ENCODE data around the gene ACER1.

ACER1 gene

DNA sequence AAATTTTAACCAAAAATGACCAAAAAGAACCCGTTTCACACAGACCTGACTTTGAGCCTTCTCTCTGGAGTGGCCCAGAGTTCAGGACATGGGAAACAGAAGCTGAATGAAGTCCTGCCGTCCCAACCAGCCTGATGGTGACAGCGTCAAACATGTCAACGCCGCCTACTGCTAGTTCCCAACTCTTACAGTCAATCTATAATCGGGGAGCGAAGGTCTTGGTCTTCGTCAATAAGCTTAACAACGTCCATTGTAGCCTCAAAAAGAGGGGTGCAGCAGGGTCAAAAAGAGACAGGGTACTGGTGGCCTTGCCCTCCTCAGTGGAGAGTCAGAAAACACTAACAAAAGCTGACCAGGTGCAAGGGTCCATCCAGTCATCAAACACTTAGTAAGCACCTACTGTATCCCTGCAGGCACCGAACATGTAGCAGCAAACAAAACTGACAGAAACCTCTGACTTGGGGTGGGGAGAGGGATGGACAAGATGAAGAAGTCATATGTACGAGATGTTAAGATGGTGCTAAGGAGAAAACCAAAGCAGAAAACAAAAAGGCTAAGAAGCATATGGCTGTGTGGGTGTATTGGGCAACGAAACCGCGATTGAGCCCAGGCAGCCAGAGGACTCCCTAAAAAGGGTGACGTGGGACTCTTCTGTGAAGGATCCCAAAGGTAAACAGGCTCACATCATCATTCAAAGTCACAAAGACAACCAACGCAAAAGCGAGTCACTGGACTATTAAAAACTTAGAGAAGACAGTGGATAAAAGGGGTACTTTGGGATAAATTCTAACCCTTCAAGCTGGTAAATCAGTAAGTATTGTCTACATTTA lies 65.6 kb downstream of the ACER1 start:
- no peak for DNase-seq (ENCODE audit: low spot score)

DNA sequence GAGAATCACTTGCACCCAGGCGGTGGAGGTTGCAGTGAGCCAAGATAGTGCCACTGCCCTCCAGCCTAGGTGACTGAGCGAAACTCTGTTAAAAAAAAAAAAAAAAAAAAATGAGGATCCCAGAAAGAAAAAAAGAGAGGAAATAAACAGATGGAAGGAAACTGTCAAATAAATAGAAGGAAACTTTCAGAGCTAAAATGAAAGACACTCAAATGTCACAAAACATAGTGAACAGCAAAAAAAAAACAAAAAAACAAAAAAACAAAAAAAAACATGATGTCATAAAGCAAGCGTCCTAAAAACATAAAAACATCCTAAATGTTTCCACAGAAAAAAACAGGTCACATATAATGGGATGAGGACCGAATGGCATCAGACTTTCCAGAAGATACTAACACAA lies 68.6 kb downstream of the ACER1 start:
- no peak for DNase-seq (ENCODE audit: low spot score)

DNA sequence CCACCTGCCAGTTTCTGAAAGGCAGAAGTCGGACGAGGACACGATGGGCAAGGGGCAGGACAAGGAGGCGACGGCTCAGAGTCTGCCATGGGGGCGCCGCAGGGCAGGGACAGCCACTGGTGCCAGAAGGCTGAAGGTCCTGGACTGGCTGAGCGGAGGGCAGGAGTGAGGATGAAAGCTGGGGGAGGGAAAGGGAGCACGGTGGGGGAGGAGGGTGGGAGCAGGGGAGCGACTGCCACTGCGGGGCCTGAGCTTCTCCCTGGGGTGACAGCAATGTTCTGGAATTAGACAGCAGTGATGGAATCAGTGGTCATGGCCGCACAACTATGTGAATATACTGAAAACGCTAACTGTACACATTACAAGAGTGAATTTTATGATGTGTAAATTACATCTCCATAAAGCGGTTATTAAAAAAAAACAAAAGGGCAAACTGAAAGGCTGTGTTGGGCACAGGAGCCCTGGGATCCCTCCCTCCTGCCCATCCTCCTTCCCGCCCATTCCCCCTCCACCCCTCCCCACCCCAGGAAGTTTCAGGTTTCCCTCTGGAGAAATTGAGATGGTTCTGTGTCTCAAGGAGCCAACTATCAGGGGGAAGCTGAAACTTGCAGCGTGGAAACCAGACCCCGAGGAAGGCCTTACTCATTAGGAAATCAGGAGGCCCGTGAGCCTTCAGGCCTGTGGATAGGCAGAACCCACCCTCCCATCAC lies 69.5 kb downstream of the ACER1 start:
- no peak for DNase-seq (ENCODE audit: low spot score)

DNA sequence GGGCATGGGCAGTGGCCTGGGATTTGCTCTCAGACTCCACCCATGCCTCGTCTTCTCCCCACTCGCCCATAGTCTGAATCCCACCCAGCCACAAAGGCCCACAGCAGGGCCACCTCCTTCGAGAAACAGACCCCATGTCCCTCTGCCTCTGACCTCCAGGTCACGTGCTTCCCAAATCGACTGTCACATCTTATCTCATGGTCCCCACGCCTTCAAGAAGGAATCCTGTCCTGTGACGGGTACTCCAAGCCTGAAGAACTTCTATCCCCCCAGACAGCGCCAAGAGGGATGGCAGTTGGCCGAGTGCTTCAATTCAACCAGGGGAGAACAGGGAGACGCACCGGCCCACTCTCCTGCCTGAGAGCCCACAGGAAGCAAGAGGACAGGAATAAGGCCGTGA lies 70.1 kb downstream of the ACER1 start:
- DNase-seq (ENCODE audit: low spot score): no peak

DNA sequence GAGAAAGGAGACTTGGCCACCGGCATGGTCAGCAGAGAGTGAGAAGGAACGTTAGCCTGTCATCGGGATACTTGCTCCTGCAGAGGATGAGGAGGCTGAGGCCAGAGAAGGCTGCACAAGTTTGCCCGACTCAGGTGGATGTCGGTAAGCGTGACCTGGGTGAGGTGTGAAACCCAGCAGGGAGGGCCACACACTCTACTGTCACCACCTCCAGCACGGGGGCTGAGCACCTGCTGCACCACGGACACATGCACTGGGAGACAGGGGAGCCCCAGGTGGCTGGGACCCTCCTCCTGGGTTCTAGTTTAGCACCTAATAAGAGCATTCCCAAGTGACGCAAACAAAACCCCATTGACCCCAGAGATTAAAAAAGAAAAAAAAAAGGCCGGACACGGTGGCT lies 70.9 kb downstream of the ACER1 start:
- no peak for DNase-seq (ENCODE audit: low spot score)

DNA sequence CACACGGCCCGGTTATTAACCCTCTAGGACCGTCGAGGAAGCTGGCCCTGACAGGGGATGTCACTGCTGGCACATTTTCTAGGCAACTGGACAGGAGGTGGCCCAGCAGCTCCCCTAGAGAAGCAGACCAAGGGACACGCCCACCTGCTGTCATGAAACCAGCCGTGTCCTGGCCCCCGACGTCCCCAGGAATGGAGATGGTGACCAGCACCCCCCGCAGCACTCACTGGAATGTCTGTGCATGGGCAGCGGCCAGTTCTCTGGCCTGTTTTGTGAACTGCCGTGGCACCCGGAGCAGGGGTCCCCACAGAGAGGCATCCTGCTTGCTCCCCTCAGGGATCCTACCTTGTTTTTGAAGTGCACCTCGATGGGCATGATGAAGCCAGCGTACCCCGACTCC lies 71.5 kb downstream of the ACER1 start:
- DNase-seq (ENCODE audit: low spot score): no peak

DNA sequence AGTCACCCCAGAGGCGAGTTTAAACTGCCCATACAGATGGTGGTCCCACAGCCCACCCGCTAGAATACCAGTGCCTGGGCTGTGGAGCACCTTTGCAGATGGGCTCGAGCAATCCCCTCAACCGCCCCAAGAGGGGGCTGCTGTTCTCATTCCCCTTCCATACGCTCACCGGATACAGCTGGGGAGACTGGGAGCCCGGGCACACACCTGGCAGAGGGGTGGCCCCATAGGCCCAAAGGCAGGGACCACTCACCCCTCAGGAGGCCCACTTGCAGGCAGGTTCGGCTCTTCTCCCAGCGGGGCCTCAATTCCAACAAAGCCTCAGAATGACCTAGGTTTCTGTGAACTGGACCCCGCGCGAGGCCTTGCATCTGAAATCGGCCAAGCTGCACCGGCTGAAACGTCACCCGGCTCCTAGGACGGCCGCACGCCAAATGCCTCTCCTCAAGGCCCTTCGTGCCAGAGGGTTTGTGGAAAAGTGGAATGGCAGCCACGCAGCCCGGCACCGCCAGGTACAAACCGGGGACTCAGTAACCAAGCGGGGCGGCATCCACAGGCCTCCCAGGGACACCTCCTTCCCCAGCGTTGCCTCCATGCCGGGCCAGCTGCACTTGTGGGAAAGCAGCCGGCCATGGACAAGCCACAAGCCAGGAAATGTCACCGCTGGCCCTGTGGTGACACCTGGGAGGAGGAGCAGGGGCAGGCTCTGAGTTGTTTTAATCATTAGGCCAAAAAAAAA lies 72.3 kb downstream of the ACER1 start:
- peak; percentile 49 for DNase-seq (ENCODE audit: low spot score)

DNA sequence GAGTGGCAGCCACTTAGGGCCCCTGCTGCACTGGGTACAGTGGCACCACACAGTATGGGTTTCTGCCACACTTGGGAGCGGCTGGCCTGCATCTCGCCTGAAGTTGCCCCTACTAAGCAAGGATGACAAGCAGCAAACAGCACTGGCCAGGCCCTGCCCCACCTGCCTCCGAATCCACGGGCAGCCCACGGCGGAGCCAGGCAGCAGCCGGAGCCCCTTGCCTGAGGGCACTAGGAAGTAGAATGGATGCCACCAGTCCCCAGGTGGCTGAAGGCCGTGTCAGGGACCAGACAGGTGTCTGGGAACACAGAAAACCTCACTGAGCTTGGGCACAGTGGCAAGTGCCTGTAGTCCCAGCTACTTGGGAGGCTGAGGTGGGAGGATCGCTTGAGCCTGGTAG lies 73.0 kb downstream of the ACER1 start:
- no peak for DNase-seq (ENCODE audit: low spot score)

DNA sequence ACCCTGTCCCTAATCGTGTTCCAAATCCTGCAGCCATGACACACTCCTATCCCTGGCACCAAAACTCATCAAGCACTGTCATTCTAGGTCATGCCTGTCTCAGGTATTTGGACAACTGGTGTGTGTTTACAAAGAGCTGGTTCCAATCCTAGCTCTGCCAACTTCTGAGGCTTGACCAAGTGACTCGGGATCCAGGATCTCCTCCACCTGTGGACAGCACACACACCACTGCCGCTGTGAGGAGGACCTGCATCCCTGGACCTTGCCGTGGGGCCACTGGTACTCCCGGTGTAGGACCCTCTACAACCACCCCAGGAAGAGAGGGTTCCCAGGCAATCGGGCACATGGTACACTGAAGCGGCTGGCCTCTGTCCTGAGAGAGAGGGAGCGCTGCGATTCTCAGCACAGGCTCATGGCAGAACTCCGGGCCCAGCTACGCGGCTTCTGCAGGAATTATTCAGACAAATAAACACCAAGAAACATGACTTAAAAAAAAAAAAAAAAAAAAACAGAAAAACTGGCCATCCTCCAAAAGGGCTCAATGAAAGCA lies 74.0 kb downstream of the ACER1 start:
- no peak for DNase-seq (ENCODE audit: low spot score)

DNA sequence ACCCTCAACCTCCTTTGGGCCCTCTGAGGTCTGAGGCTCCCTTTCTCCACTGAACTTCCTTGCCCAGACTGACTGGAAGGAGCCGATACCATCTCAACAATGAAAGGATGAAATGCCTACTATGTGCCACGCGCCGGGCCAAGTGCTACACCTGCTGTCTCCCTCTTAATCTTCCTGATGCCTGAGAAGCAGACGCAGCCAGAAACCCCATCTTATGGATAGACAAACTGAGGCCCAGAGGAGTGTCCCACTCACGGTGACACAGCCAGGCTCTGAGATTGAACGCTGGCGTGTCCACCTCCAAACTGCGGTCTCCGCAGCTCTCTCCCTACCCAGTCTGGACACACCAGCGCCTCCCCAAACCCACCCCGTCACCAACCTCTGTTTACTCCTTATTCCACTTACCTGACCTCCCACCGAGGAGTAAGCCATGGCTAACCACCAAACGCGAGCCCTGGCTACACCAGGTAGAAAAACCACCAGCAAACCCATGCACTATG lies 74.5 kb downstream of the ACER1 start:
- DNase-seq (ENCODE audit: low spot score): no peak

Data from GM03348 (cell line).